Breast epithelium (tissue), 3 donors: ENCODE measurements around the gene NAT10.

Experiments
- POLR2A ChIP-seq: fragments of 450-650 bp; IDR thresholded peaks from one replicate; pipeline ENCODE4 v1.6.1; 2016; ENCODE audit warnings: antibody characterized with exemption, mild to moderate bottlenecking, moderate library complexity
- TF ChIP-seq, protein P1 (sequence below), 3 donors: fragments of 450-650 bp; IDR thresholded peaks; one replicate each; pipeline ENCODE4 v1.5.1; 2016 to 2017; ENCODE audit warnings: antibody characterized with exemption in 3 of 3, mild to moderate bottlenecking in 3 of 3, moderate library complexity in 3 of 3

- TF ChIP-seq, protein P1, sequence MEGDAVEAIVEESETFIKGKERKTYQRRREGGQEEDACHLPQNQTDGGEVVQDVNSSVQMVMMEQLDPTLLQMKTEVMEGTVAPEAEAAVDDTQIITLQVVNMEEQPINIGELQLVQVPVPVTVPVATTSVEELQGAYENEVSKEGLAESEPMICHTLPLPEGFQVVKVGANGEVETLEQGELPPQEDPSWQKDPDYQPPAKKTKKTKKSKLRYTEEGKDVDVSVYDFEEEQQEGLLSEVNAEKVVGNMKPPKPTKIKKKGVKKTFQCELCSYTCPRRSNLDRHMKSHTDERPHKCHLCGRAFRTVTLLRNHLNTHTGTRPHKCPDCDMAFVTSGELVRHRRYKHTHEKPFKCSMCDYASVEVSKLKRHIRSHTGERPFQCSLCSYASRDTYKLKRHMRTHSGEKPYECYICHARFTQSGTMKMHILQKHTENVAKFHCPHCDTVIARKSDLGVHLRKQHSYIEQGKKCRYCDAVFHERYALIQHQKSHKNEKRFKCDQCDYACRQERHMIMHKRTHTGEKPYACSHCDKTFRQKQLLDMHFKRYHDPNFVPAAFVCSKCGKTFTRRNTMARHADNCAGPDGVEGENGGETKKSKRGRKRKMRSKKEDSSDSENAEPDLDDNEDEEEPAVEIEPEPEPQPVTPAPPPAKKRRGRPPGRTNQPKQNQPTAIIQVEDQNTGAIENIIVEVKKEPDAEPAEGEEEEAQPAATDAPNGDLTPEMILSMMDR (IDR thresholded peaks at IDR 0.05), result no peak
- no peak for TF ChIP-seq POLR2A
These were observed 78.5 kb downstream of the NAT10 start for GRCh38 chr11:34183848-34184391.
